ENCODE measurements around the gene CRYAA. TPM values are rescaled to one million over a fixed set of nuclear protein-coding genes. Genes with fewer than 3 reads are reported as not detected.
"Not testable (repeated sequence)": the region's sequence is repeated elsewhere in the genome, so short reads cannot be mapped to it uniquely, and the experiment has no call there.

The CRYAA gene
- polyA plus RNA-seq, 4 donors: 0.08 TPM; not detected in 3

DNA sequence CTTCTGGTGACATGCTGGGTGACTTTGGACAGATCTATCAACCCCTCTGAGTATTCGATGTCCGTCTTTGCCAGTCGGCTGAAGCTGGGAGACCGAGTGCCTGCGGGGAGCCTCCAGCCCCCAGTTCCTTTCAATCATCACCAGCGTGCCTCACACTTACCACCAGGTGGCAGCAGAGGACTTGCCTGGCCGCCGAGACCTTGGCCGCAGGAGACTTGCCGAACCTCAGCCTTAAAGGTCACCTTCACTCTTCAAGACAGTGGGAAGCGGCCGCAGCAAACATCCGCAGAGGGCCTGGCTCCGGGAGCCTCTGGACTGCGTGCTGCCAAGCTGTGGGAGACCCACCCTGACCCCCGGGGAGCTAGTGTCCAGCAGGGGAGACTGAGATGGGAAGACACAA, 7.8 kb downstream of the CRYAA start:
- DNase-seq (ENCODE audit: low read depth in 4 of 4, low spot score in 3 of 4): not testable (repeated sequence)

DNA sequence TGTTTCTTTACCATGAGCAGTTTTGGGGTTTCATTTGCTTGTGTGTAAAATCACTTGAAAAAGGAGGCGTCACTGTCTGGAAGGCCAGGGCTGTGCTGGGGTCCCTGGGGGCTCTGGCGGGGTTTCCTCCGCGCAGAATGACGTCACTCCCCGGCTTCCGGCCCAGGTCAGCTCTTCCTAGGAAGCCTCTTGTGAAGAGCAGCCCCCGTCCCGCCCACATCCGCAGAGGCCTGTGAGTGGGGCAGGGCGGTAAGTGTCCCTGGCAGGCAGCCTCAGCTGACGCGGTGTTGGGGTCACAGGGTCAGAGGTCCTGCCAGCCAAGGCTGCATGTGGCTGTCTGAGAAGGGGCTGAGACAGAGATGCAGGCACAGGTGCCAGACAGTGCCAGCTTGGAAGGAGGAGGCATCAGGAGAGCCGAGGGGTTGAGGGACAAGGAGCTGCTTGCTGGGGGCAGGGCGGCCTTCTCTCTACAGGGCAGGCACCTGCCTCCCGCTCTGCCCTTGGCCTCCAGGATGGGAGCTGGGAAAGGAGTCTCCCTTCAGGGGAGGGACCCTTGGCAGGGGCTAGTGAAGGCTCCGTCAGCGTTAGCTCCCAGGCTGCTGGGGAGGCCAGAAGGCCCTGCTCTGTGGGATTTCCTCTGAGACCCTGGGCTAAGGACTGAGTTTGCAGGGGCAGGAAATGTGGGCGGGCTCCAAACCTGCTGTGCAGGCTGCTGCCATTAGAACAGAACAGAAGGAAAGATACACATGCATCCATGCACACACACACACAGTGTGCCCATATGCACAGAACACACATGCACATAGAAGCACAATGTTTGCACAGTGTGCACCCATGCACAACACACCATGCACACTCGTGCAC, 8.5 kb downstream of the CRYAA start:
- not testable (repeated sequence) for DNase-seq (ENCODE audit: low read depth in 4 of 4, low spot score in 3 of 4)

DNA sequence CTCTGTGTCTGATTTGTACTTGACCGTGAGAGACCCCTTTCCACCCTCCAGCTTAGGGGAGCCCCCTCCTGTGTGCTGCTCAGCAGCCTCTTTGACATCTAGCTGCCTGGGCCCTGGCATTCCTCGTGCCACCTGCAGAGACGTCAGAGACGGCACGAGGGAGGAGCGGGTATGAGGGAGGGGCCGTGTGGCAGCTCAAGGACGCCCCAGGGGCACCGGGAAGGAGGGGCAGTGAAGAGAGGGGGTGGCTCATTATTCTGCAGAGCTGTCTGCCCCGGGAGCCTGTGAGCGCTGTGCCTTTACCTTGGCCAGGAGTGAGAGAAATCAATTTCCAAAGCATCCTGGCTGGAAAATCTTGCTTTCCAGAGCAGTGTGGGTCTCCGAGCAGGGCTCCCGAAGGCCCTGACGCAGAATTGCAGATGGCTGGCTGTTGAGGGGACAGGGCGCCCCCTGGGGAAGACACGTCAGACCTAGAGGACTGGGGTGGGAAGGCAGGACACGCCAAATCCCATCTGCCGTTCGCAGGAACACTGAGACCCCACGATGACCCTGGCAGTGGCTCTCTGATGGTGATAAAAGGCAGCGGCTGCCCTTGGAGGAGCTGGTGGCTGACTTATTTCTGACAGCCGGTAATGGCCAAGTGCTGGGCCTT, 9.5 kb downstream of the CRYAA start:
- DNase-seq (ENCODE audit: low read depth in 4 of 4, low spot score in 3 of 4): not testable (repeated sequence)

DNA sequence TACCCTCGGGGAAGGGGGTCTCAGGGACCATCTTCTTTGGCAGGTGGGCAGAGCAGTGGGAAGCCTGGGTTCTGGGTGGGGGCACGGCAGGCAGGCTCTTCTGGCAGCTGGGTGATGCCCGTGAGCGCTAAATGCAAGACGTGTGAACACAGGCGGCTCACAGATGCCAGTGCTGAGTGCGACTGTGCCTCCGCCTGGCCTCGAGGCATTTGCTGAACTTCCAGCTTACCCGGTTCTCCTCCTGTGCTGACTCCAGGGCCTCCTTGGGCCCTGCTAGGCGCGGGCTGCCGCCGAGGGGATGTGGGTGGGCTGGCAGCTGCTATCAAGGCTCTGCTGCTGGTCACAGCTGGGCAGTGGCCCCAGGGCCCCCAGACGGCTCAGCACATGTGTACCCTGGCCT, 12.2 kb downstream of the CRYAA start:
- DNase-seq (ENCODE audit: low read depth in 4 of 4, low spot score in 3 of 4): not testable (repeated sequence)

DNA sequence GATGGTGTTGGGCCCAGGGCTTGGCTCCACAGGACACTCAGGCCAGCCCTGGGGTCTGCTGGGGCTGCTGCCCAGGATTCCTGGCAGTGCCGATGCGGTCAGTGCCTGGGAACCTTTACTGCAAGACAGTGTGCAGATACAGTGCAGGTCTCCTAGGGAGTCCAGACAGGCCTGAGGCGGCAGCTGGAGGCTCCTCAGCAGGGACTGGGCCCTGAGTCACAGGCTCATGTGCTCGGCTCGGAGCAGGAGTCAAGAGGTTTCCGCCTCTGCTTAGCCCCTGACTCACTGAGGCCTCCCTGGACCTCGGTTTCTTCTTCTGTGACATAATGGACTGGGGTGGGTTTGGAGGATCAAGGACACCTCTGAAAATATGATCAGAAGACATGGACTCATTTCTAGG, 18.5 kb downstream of the CRYAA start:
- DNase-seq (ENCODE audit: low read depth in 4 of 4, low spot score in 3 of 4): not testable (repeated sequence)

DNA sequence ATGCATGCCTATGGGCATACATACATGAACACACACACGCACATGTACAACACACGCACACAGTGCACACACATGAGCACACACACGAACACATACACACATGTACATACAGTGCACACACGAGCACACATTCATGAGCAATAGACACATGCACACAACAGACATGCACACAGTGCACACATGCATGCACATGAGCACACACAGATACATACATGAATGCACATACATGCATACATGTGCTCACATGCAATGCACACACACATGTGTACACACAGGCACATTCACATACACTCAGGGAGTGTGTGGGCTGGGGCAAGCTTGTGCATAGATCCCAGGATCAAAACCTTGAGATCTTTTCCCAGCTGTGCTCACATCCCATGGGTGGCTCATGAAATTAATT, 18.9 kb downstream of the CRYAA start:
- DNase-seq (ENCODE audit: low read depth in 4 of 4, low spot score in 3 of 4): no peak

DNA sequence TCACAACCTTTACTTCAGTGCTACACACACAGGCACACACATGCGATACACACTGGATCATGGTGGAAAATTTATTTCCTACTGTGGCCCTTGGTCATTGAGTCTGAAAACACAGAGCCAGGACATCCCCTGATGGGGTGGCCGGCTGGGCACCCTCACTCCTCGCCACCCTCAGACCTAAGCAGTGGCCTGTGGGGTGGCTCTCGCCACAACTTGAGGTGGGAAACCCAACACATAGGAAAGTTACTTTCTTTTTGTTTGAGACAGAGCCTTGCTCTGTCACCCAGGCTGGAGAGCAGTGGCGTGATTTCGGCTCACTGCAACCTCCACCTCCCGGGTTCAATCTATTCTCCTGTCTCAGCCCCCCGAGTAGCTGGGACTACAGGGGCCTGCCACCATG, 19.4 kb downstream of the CRYAA start:
- no peak for DNase-seq (ENCODE audit: low read depth in 4 of 4, low spot score in 3 of 4)

DNA sequence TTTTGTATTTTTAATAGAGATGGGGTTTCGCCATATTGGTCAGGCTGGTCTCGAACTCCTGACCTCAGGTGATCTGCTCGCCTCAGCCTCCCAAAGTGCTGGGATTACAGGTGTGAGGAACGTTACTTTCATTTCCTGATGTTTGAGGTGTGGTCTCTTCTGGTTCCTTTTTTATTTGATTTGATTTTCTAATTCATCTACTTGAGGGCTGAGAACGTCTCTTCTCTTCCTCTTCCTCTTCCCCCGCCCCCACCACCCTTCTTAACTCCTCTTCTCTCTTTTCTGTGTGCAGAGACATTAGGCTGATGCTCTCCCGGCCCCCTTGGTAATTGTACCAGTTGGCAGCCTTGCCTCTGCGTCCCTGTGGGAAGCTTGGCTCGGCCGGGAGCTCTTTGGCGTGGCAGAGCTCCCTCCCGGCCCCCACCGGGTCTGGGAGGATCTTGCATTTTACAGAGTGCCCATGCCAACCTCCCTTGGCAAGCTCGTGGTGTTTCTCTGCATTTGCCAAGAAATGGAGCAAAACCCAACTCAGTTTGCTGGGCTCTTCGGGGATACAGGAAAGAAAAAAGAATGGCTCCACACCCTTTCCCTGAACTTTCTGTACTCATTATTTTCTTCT, 19.9 kb downstream of the CRYAA start:
- no peak for DNase-seq (ENCODE audit: low read depth in 4 of 4, low spot score in 3 of 4)

DNA sequence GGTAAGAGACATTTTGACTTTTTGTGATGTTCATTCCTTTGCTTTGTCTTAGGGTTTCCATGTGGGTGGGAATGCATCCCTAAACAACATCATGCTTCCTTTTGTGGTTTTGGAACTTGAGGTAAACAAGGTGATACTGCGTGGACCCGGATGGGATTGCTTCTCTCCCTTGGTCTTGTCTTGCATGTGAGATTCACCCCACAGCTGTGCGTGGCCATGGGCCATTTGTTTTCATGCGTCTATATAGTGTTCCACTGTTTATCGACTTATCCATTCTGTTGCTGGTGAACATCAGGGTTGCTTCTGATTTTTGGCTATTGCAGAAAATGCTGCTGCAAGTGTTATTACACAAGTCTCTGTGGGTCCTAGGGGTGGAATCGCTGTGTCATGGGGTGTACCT, 21.1 kb downstream of the CRYAA start:
- no peak for DNase-seq (ENCODE audit: low read depth in 4 of 4, low spot score in 3 of 4)

DNA sequence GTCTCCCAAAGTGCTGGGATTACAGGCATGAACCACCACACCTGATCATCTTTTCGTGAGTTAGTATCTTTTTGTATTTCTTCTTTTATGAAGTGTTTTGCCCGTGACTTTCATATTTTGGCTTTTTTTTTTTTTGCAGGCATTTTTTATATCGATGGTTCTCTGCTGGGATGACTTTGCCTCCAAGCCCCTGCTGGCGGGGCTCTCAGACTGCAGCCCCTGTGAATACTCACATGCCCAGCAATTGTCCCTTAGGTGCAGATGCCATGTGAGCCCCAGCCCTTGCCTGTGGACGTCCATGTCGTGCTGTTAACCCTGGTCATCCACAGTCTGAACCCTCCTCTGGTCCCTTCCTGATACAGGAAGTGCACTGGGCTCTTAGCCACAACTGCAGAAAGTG, 21.7 kb downstream of the CRYAA start:
- DNase-seq (ENCODE audit: low read depth in 4 of 4, low spot score in 3 of 4): no peak

DNA sequence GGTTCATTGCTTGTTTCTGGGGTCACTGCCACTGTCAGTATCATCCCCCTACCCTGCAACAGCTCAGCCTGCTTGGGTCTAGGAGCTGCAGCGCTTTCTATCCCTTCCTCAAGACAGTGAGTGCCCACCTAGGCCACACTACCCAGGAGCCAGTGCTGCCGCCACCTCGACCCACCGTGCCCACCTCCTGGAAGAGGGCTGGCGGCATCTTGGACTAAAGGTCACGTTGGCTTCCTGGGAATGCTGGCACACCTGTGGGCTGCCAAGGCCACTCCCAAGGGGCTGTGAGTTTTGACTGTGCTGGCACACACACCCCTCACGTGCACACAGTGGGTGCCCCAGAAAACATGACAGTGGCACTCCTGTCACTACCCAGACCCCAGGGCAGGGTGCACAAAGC, 22.1 kb downstream of the CRYAA start:
- no peak for DNase-seq (ENCODE audit: low read depth in 4 of 4, low spot score in 3 of 4)

DNA sequence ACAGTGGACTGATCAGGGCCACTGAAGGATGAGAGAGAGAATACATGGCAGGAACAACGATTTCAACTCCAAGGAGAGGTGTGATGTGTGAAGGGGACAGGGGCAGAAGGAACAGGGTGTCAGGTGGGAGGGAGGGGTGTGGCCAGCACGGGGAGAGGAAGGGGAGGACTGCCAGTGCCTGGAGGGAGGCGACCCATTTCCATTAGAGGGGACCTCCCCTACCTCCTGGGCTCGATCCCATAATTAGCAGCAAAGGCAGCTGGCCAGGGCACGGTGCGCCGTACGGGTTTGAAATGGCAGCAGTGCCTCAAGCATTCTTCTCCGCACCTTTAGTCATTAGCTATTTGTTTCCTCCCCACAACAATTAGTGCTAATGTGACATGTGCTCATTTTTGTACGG, 22.7 kb downstream of the CRYAA start:
- DNase-seq (ENCODE audit: low read depth in 4 of 4, low spot score in 3 of 4): no peak

DNA sequence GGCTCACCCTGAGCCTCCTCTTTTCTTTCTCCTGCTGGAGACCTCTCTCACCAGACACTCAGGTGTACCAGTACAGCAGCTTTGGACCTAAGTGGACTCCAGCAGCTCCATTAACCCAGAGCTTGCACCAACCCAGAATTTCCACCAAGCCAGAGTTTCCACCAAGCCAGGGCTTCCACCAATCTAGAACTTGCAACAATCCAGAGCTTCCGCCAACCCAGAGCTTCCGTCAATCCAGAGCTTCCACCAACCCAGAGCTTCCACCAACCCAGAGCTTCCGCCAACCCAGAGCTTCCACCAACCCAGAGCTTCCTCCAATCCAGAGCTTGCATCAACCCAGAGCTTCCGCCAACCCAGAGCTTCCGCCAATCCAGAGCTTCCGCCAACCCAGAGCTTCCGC, 23.2 kb downstream of the CRYAA start:
- DNase-seq (ENCODE audit: low read depth in 4 of 4, low spot score in 3 of 4): no peak

DNA sequence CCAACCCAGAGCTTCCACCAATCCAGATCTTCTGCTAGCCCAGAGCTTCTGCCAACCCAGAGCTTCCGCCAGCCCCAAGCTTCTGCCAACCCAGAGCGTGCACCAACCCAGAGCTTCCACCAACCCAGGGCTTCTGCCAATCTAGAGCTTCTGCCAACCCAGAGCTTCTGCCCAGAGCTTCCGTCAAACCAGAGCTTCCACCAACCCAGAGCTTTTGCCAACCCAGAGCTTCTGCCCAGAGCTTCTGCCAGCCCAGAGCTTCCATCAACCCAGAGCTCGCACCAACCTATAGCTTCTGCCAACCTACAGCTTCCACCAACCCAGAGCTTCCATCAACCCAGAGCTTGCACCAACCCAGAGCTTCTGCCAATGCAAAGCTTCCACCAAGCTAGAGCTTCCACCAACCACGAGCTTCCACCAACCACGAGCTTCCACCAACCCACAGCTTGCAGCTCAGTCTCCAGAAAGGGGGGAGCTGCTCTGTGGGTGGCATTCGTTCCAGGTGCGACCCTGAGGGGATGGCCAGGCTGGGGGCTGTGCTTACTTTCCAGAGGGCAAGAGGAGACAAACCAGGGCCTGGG, 23.8 kb downstream of the CRYAA start:
- DNase-seq (ENCODE audit: low read depth in 4 of 4, low spot score in 3 of 4): no peak

DNA sequence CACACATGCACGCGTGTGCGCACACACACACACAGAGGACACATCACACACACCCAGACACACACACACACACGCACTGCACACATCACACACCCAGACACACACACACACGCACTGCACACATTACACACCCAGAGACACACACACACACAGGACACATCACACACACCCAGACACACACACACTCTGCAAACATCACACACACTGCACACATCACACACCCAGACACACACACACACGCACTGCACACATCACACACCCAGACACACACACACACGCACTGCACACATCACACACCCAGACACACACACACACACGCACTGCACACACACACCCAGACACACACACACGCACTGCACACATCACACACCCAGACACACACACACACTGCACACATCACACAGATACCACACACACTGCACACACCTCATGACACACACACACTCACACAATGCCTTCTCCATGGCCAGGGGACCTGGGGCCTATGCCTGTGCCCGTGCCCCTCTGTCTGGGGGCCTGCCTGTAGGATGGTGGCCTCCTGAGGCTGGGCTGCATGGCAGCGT, 24.4 kb downstream of the CRYAA start:
- DNase-seq (ENCODE audit: low read depth in 4 of 4, low spot score in 3 of 4): no peak

DNA sequence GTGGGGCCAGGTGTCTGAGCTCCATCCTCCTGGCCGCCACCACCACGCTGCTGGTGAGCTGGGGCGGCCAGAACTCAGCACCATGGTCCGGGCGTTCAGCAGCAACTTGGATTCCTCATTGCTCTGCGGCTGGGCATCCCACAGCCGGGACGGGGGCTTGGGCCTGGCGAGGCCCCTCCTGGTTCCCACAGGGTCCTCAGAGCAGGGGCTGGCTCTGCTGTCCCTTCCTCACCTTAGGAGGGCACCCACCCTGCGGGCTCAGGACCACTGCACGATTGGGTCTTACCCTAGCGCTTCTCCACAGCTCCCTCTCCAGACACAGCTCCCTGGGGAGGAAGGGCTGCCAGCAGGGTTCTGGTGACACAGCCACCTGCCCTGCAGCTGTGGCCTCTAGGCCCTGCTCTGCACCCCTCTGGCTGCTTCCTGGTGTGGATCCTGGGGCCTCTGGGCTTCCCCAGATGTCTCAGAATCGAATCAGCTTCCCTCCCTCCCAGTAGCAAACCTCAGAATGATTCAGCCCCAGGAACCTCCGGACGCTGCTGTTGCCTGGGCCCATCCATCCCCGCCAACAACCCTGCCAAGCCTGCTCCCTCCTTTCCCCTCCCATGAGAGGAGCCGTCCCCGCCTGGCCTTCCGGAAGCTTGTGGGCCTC, 25.0 kb downstream of the CRYAA start:
- DNase-seq (ENCODE audit: low read depth in 4 of 4, low spot score in 3 of 4): no peak

DNA sequence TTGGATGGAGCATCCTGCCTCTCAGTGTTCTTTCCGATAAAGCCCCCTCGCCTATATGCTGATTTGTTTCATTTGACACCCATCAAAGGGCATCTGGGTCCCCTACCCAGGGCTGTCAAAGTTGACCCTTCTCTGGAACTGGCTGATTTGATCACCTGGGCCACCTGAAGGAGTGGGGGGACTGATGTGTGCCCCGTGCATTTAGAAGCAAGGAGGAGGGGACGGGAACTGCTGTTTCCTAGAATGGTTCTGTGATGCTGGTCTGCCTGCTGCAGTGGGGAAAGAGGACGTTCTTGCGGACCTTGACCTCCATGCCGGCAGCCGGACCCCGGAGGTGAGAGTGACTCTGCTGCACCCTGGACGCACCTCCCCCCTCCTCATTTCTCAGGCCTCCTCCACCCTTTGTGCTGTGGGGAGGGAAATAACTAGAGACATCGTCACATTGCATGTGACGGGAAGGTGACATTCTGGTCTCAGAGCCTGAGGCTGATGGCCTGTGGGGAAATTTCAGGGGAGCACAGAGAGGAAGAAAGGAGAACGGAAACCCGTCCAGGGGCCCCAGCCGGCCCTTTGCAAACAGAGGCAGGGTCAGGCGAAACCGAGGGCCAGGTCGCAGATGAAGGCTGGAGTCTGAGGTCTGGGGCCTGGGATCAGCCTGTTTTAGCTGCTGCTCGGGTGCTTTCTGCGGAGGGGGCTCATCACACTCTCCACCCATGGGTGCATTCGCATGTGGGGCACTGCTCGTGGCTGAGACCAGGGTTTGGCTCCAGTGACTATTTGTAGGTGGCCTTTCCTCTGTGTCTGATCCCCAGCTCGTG, 25.7 kb downstream of the CRYAA start:
- no peak for DNase-seq (ENCODE audit: low read depth in 4 of 4, low spot score in 3 of 4)

DNA sequence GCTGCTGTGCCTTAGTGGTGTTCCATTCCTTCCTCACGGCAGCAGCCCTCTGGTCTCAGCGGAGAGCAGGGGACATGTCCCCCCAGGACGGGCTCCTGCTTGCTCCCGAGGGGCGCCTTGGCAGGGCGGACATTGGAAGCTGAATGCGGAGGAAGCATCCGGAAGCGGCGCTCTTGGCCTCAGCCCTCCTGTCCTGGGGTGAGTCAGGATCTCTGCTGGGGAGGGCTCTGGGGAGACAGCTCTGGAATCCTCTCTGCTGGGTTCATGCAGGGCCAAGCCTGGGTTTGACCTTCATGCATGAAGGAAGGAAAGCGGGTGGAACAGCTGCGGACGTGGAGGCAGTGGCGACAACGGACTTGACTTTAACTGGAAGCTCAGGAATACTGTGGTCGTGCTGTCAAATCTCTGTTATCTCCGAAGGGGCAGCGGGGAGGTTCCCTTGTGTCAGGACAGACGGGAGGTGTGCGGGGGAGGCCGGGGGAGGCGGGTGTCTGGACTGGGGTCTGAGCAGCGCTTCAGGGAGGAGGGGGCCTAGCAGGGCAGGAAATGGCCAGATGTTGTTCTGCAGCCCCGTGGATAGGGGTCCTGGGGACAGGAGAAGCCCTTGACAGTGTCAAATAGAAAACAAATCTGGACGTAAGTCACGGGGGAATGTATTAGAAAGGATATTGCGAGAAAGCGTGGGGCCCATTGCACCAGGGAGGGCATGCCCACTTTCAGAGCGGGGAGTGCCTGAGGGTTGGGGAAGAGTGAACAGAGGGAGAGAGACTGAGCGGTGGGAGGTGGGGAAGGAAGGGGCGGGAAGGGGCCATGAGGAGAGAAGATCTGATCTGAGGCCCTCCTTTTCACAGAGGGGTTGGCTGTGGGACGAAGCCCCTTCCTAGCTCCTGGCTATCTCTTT, 26.6 kb downstream of the CRYAA start:
- no peak for DNase-seq (ENCODE audit: low read depth in 4 of 4, low spot score in 3 of 4)

DNA sequence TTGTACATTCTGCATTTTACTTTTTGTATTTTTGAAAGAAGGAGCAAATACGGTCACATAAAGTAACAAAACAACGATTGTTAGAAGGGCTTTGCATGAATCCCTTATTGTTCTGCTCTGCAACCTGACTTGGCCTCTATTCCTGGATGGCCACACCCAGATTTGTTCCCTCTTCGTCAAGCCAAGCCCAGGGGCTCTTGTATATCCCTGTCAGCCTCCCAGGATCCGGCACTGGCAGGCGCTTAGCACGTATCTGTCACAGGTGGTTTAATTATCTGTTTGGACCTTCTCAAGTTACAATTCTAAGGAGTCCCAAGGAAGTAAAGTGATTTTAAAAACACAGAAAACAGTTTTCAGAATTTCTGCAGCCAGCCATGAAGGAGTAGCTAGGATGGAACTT, 28.0 kb downstream of the CRYAA start:
- no peak for DNase-seq (ENCODE audit: low read depth in 4 of 4, low spot score in 3 of 4)
